Suprapubic skin (tissue), 4 donors: ENCODE data around the gene BMERB1.

Experiments
- POLR2A ChIP-seq, 2 donors: fragments of 450-650 bp; IDR thresholded peaks; one replicate each; pipeline ENCODE4 v1.6.1; 2017; ENCODE audit warnings: antibody characterized with exemption in 2 of 2, mild to moderate bottlenecking in 2 of 2, moderate library complexity in 2 of 2
- POLR2AphosphoS5 ChIP-seq, 3 donors: sonication (generic); formaldehyde crosslinking; IDR thresholded peaks; one replicate each; pipeline ENCODE4 v1.6.1; 2017; ENCODE audit warnings: antibody characterized with exemption in 3 of 3

GRCh38 chr16:15593235-15593634 is 158.8 kb downstream of the BMERB1 start:
- no peak for TF ChIP-seq POLR2A (IDR thresholded peaks at IDR 0.05)
- TF ChIP-seq POLR2AphosphoS5 (IDR thresholded peaks at IDR 0.05), result no peak
